ENCODE measurements around the gene SFT2D1.

SFT2D1 gene

GRCh38 chr6:166333172-166333995, 9.0 kb downstream of the SFT2D1 start:
- no peak for DNase-seq (ENCODE audit: low spot score)

DNA sequence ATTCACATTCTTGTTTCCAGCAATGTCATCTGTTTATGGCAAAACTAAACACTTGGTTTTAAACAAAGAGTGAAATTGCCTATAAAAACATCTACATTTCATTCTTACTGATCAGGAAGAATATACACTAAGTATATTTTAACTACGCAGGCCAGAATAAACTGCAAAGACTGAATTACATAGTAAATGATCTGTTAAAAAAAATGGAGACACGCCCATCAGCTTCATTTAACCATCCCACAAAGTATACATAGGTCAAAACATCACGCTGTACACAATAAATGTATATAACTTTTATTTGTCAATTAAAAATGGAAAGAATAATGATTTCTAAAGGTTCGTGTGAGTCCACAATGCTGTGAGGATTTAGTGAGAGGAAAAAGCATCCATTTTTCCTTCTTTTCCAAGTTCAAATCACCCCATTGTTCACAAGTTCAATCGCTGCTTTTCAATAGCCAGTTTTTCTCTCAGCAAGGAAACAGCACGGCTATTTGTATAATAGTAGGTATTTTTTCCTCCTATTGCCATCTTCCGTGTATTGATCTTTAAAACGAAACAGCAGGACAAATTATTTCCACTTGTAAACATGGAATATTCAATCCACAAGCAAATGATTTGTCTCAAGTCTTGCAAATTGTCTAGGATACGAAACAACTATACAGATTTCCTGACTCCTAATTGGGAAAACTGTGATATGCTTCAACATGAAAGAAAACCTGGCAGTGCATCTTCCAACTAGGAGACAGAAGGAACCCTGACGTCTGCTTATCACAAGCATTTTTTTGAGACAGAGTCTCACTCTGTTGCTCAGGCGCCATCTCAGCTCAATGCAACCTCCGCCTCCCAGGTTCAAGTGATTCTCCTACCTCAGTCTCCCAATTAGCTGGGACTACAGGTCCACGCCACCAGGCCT, 10.6 kb downstream of the SFT2D1 start:
- no peak for DNase-seq (ENCODE audit: low spot score)

DNA sequence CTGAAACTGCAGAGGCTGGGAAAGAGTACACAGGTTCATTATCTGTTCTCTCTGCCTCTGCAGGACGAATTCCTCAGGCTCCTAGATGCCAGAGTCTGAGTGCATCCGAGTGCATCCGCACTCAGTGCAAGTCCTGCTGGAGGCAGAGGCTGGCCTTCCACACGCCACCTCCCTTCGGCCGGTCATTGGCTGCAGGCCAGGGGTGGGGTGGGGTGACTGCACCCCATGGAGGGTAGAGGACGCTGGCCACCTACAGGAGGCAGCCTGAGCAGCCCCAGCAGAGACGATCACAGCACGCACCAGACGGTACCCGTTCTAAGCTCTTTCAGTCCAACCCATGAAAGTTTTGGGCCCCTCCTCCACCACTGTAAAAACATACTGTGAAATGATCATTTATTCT, 11.7 kb downstream of the SFT2D1 start:
- DNase-seq (ENCODE audit: low spot score): no peak

DNA sequence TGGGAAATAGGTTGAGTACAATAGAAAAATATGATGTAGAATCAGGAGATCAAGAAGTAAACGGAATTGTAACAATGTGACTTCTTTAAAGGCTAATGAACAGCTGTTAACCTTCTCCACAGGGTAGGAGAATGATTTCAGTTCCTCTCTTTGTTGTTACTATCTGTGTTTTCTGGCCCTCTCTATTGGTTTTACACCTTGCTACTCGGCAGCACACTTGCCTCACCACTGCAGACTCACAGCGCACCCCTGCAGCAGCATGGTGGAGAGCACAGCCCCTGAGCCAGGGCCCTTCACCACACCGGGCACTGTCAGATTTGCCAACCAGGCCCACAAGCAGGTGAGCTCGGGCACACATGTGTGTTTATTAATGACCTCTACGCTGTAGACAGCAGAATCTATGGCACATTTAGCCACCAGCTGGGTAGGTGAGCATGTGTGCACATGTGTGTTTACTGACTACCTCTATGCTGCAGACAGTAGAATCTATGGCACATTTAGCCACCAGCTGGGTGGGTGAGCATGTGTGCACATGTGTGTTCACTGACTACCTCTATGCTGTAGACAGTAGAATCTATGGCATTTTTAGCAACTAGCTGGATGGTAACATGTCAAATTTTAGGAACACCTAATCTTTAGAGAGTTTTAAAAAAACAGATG, 16.8 kb downstream of the SFT2D1 start:
- DNase-seq (ENCODE audit: low spot score): no peak

- no peak for DNase-seq (ENCODE audit: low spot score)
Measured at GRCh38 chr6:166323395-166323794, 18.9 kb downstream of the SFT2D1 start.

DNA sequence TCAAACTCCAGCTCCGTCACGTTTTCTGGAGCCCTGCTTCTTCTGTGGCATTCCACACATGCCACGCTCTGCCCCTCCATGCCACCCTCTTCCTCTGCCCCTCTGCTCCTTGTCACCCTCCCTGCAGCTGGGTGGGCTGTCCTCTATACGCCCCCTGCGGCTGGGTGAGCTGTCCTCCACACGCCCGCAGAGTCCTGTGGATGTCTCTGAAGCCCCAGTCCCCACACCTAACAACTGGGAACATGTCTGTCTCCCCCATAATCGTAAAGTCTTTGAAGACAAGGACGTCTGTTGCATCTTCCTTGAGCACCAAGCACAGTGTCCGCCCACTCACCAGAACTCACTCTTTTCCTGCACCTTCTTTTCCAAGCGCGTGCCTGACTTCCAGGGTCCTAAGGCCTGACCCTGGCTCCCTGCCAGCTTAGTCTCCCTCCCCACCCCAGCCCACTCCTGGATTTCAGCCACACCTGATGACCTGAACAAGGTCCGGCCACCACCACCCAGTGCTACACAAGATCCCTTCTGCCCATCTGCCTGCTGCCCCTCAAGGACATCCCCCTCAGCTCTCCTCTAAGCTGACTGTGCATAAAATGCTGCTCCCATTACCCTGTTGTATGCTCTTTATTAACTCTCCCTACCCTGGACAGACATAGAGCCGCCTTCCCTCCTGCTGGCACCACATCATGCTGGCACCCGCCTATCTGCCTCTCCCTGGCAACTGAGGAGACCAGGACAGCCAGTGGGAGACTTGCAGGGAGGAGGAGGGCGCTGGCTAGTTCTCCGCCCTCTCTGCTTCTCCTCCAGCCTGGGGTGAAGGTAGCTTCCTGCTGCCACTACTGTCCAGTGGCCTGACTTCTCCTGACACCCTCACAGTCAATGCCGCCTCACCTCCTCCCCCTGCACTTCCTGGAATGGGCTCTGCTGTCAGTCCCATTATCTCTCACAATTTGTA, 23.4 kb downstream of the SFT2D1 start:
- no peak for DNase-seq (ENCODE audit: low spot score)

DNA sequence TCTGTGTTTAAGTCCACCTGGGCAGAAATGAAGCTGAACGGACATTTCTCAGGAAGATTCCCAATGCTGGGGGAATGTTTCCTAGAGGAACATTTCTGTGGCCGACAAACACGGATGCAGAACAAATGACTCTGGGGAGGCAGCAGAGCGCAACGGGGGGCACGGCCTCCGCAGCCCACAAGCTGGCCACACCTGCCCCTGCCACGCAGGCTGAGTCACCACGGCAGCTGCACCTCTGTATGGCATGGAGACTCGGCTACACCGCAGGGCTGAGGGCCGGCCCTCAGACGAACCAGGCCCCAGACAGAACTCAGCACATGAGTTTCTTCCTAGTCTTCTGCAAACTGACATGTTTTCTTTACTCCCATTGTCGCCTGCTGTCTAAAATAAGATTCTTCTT, 24.1 kb downstream of the SFT2D1 start:
- no peak for DNase-seq (ENCODE audit: low spot score)

DNA sequence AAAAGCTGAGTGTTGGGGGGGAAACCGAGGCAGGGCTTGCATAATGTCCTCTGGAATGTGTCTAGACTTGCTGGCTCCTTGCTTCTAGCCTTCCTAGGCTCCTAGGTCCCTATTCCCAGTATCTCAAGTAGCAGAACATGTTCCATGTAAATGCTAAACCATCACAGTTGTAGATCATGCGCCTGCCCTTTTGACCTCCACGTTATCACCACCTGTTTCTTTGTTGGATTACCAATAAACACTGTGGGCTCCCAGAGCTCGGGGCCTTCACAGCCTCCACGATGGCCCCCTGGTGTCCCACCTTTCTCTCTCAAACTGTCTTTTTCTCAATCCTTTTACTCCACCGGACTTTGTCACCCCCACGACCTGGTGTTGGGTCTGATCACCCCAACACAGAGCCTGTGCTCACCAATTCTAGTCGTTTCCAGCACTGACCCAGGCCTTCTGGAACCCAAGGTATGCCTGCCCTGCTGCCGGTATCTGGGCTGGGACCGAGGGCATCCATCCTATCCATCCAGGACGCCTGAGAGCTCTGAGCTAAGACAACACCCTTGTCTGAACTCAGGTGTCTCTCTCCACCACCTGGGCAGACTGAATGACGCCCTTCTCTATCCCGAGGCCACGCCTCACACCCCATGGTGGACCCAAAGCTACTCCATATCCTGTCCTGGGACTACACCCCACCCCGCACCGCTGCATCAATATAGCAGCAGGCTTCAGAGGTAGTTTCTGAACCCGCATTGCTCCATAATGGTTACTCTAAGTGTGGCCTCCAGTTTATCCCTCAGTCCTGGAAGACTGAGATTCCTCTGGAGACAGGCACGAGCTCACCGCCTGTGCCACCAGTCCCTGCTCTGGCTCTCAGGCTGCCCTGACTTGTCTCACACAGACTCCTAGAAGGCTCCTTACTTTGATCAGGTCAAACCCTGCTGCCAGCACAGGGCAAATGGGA, 24.8 kb downstream of the SFT2D1 start:
- no peak for DNase-seq (ENCODE audit: low spot score)

DNA sequence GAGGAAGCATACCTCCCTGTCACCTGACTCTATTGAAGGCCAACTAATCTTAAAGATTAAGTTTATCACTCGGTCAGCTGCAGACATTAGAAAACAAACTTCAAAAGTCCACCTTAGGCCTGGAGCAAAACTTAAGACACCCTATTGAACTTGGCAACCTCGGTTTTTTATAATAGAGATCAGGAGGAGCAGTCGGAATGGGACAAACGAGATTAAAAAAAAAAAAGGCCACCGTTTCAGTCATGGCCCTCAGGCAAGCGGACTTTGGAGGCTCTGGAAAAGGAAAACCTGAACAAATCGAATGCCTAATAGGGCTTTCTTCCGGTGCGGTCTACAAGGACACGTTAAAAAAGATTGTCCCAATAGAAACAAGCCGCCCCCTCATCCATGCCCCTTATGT, 26.9 kb downstream of the SFT2D1 start:
- DNase-seq (ENCODE audit: low spot score): no peak

DNA sequence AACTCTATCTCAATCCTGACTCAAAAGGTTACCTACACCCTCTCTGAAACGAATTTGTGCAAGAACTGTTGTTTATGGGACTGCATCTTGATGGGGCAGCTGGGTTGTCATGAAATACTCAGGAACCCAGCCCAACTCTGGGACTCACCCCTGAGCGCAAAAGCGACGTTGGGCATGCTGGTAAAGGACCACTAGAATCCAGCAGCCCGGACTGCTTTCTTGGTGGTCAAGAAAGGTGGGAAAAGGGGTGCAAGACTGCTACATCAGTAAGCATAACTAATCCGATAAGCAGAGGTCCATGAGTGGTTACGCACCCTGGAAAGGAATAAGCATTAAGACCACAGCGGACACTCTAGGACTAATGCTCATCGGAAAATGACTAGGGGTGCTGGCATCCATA, 27.9 kb downstream of the SFT2D1 start:
- no peak for DNase-seq (ENCODE audit: low spot score)

GRCh38 chr6:166313255-166314070, 28.9 kb downstream of the SFT2D1 start:
- no peak for DNase-seq (ENCODE audit: low spot score)

- DNase-seq (ENCODE audit: low spot score): no peak
Measured at GRCh38 chr6:166312832-166313231, 29.5 kb downstream of the SFT2D1 start.

- no peak for DNase-seq (ENCODE audit: low spot score)
Measured at GRCh38 chr6:166310634-166311033, 31.7 kb downstream of the SFT2D1 start.

- DNase-seq (ENCODE audit: low spot score): no peak
Measured at GRCh38 chr6:166309977-166310376, 32.4 kb downstream of the SFT2D1 start.

DNA sequence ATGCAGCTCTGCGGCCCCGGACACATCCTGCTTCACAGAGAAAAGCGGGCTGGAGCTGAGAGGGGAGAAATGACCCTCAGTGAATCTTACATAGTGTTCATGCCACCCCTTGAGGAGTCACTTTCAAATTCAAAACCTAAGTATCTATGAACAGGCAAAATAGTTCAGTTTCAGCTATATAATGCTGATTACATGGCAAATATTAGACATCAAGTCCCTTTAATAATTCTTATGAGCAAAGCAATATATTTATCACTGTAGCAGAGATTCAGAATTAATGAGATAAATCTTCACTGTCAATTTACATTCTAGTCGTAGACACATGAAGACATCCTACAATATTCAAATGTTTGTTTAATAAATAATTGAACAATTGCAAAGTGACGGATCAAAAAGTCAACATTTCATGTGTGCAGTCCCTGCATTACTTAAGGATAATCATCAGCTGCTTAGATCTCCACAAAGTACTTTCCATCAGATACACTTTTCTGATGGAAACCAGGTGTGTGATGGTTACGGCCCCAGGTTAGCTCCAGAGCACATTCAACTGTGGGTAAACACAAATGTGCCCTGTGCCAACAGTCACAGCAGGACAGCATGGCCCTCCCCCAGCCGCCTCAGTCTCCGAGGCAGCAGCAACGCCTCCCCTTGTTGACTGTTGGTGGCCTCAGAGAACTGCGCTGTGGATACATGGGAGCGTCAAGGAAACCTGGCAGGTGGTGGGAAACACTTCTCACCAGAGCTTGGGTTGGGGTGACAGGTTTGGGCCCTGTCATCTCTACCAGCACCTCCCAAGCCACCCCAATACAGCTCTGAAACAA, 33.4 kb downstream of the SFT2D1 start:
- no peak for DNase-seq (ENCODE audit: low spot score)

DNA sequence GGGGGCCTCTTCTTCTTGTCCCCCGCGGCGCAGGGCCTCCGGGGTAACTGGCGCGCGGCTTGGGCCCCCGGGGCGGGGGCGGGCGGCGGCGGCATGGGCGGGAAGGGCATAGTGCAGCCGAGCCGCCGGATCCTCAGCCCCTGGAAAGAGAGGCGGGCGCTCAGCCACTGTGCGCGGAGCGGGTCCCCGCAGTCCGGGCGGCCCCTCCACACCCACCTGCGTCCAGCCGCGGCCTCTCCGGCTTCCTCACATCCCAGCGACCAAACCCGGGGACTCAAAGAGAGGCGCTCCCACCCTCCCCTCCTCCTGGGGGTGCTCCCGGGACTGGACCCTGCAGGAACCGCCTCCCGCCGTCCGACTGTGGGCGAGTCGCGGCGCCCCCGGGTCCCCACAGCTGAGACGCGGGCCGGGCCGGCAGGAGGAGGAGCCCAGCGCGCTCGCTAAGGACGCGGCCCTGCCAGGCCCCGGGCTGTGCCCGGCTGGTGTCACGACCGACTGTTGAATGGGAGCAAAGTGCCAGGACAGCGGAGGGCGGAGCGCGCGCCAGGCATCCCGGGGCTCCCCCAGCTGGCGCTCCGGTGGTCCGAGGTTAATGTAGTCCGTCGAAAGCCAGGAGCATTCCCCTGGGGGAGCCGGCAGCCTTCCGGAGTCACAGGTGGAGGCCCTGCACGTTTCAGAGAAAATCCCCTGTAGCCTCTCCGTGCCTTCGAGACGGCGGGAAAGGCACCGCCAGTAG, 34.1 kb downstream of the SFT2D1 start, which contains the start of gene PRR18:
TSS of gene PRR18 (minus strand) at position 360 of the 736 bp plus-strand sequence. CDS start at position 110, 250 bp downstream.
- DNase-seq (ENCODE audit: low spot score): peak; percentile 71
